NT2/D1 (cell line): Measurements from ENCODE around the gene CYP46A1.

Experiments
- SUZ12 ChIP-seq: IDR thresholded peaks from 2 replicates; pipeline ENCODE4 v1.6.1; 2011; ENCODE audit not compliant: insufficient read length, insufficient read depth; ENCODE audit errors: extremely low read depth
- YY1 ChIP-seq: IDR thresholded peaks from 2 replicates; pipeline ENCODE4 v1.6.1; 2011; ENCODE audit not compliant: insufficient read length, insufficient read depth
- ZNF274 ChIP-seq: IDR thresholded peaks from 2 replicates; pipeline ENCODE4 v1.6.1; 2011; ENCODE audit warnings: mild to moderate bottlenecking, low read depth, low read length

DNA sequence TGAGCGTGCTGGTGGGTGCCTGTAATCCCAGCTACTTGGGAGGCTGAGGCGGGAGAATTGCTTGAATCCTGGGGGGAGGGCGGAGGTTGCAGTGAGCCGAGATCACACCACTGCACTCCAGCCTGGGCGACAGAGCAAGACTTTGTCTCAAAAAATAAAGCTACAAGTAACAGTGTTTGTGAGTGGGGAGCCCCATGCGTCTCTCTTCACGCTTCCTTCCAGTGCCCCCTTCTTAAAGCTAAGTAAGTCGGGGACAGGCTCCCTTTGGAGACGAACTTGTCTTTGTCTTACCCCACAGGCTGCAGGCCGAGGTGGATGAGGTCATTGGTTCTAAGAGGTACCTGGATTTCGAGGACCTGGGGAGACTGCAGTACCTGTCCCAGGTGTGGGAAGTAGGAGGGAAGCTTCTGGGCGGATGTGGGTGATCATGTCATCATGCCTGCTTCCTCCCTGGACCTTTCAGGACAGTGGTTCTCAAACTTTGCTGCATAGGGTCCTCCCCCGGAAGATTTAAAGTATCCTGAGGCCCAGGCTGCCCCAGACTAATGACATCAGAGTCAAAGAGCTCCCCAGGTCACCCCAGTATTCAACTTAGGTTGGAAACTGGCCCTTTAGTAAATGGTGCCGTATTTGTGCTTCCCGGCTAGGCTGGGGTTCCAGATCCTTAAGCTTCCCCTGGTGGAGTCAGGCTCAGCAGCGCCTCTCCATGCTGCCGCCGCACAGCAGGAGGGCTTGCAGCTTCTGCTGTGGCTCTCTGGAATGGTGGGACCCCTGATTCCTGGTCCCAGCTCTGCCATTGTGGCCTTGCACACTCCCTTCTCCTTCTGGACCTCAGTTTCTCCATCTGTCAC, 37.1 kb downstream of the CYP46A1 start:
- TF ChIP-seq YY1, result no peak
- no peak for TF ChIP-seq SUZ12
- no peak for TF ChIP-seq ZNF274
